Measurements from ENCODE around the gene FAM209B. TPM values are rescaled to one million over a fixed set of nuclear protein-coding genes. Genes with fewer than 3 reads are reported as not detected.

Gene FAM209B
- total and polyA plus RNA-seq, 2 donors (not counting 1 experiment from before 2014, with no cell fraction given) = 1.9 to 2.0 TPM

- ChIA-PET CTCF (interaction anchor here (0.9 kb wide), 1 partner anchor 11 kb away, joined by 4 read pairs; no protein-coding TSS in a partner anchor), POLR2A (no interaction called here)
- Mint-ChIP-seq H3K9me3 (ENCODE audit: insufficient read depth) (no peaks in the 10 kb centered on the region), H3K27ac (no peak overlapping the region), H3K4me3 (no peak overlapping the region), H3K4me1 (no peaks in the 10 kb centered on the region), H3K27me3 (no peaks in the 10 kb centered on the region)
- H3K9me3 ChIP-seq (ENCODE audit: control extremely low read depth in 1 of 3, control insufficient read depth in 2 of 3, insufficient read depth in 1 of 3, low read length in 2 of 3) = peaks cover 0 to 3% (median 0%) of the 10 kb centered on the region in 3 donors
- no peak overlapping the region for H2AFZ ChIP-seq (ENCODE audit: insufficient read depth, low read depth, low read length, poor library complexity, severe bottlenecking)
- H3K9ac ChIP-seq (ENCODE audit: low read length) = no peak overlapping the region
- intact Hi-C loops (cut with micrococcal nuclease) = no loop called here
- DNase-seq (no peak), ATAC-seq (ENCODE audit: low read depth) (no peak)
- H3K27ac ChIP-seq (ENCODE audit: low read length in 2 of 2) = no peak overlapping the region
- H3K4me1 ChIP-seq (ENCODE audit: control insufficient read depth in 2 of 2, insufficient read depth in 2 of 2, low read length in 2 of 2) = no peaks in the 10 kb centered on the region
- H3K79me2 ChIP-seq (ENCODE audit: control insufficient read depth, insufficient read depth, low read length) = no peaks in the 10 kb centered on the region
- H4K20me1 ChIP-seq (ENCODE audit: control insufficient read depth, insufficient read depth, low read length, poor library complexity, severe bottlenecking) = no peaks in the 10 kb centered on the region
- no peaks in the 10 kb centered on the region for H3K27me3 ChIP-seq (replicated peaks in 1 of 4; ENCODE audit: control extremely low read depth in 1 of 4, control insufficient read depth in 3 of 4, insufficient read depth in 4 of 4, low read length in 3 of 4)
- no peak overlapping the region for H3K4me3 ChIP-seq (ENCODE audit: control extremely low read depth in 1 of 5, extremely low read depth in 1 of 5, insufficient read depth in 1 of 5, low read depth in 2 of 5, low read length in 4 of 5)
- no peaks in the 10 kb centered on the region for H3K36me3 ChIP-seq (replicated peaks in 1 of 2; ENCODE audit: control extremely low read depth in 1 of 2, control insufficient read depth in 1 of 2, extremely low read depth in 1 of 2, insufficient read depth in 2 of 2, low read length in 1 of 2)
- no peak overlapping the region for H3K4me2 ChIP-seq (replicated peaks; ENCODE audit: low read depth, low read length, poor library complexity, severe bottlenecking)
- no peak for TF ChIP-seq EZH2 (IDR thresholded peaks at IDR 0.05; ENCODE audit: borderline replicate concordance, insufficient read depth, low read depth, low read length, poor library complexity, severe bottlenecking)
- TF ChIP-seq CTCF (IDR thresholded peaks at IDR 0.05) = no peak
- 94% methylated on average over 5 of the region's 6 CpGs for WGBS (ENCODE audit: insufficient coverage)
Observed at GRCh38 chr20:56540415-56540814, 7.4 kb downstream of the FAM209B start.

GRCh38 chr20:56542489-56543030, 9.5 kb downstream of the FAM209B start:
- Histone ChIP-seq H2AFZ (ENCODE audit: insufficient read depth, low read depth, low read length, poor library complexity, severe bottlenecking) (no peak overlapping the region), H3K79me2 (ENCODE audit: control insufficient read depth, insufficient read depth, low read length) (no peaks in the 10 kb centered on the region), H3K4me3 (ENCODE audit: control extremely low read depth in 1 of 5, extremely low read depth in 1 of 5, insufficient read depth in 1 of 5, low read depth in 2 of 5, low read length in 4 of 5) (no peak overlapping the region), H3K27ac (ENCODE audit: low read length in 2 of 2) (no peak overlapping the region), H3K9me3 (ENCODE audit: control extremely low read depth in 1 of 3, control insufficient read depth in 2 of 3, insufficient read depth in 1 of 3, low read length in 2 of 3) (peaks cover 0 to 3% (median 0%) of the 10 kb centered on the region in 3 donors), H3K4me2 (replicated peaks; ENCODE audit: low read depth, low read length, poor library complexity, severe bottlenecking) (no peak overlapping the region), H4K20me1 (ENCODE audit: control insufficient read depth, insufficient read depth, low read length, poor library complexity, severe bottlenecking) (no peaks in the 10 kb centered on the region), H3K27me3 (replicated peaks in 1 of 4; ENCODE audit: control extremely low read depth in 1 of 4, control insufficient read depth in 3 of 4, insufficient read depth in 4 of 4, low read length in 3 of 4) (no peaks in the 10 kb centered on the region), H3K9ac (ENCODE audit: low read length) (no peak overlapping the region), H3K4me1 (ENCODE audit: control insufficient read depth in 2 of 2, insufficient read depth in 2 of 2, low read length in 2 of 2) (no peaks in the 10 kb centered on the region), H3K36me3 (replicated peaks in 1 of 2; ENCODE audit: control extremely low read depth in 1 of 2, control insufficient read depth in 1 of 2, extremely low read depth in 1 of 2, insufficient read depth in 2 of 2, low read length in 1 of 2) (no peaks in the 10 kb centered on the region)
- Mint-ChIP-seq H3K9me3 (ENCODE audit: insufficient read depth) (no peaks in the 10 kb centered on the region), H3K27ac (no peak overlapping the region), H3K4me3 (no peak overlapping the region), H3K27me3 (no peaks in the 10 kb centered on the region), H3K4me1 (no peaks in the 10 kb centered on the region)
- ChIA-PET CTCF (no interaction called here), POLR2A (no interaction called here)
- TF ChIP-seq CTCF (IDR thresholded peaks at IDR 0.05) = no peak
- no peak for TF ChIP-seq EZH2 (IDR thresholded peaks at IDR 0.05; ENCODE audit: borderline replicate concordance, insufficient read depth, low read depth, low read length, poor library complexity, severe bottlenecking)
- intact Hi-C loops (cut with micrococcal nuclease) = no loop called here
- 100% methylated on average over 4 of the region's 9 CpGs for WGBS (ENCODE audit: insufficient coverage)
- ATAC-seq (ENCODE audit: low read depth) (no peak), DNase-seq (no peak)

Data from B cell (primary cell).